Fibroblast of lung (primary cell): ENCODE data around the gene PRLR. TPM values are rescaled to one million over a fixed set of nuclear protein-coding genes. Genes with fewer than 3 reads are reported as not detected.

ENCODE experiments used
- DNase-seq, 2 donors: peaks; one replicate each; pipeline versions ENCODE4 v3.0.0 to v3.0.0-alpha.2; 2010; ENCODE audit warnings: low read depth in 2 of 2
- H2AFZ ChIP-seq: 2 replicates; pipeline ENCODE4 v1.5.1; 2012; ENCODE audit warnings: low read length, control low read depth, inconsistent platforms
- H3K27ac ChIP-seq: 2 replicates; pipeline ENCODE4 v1.5.1; 2011; ENCODE audit warnings: low read length, control low read depth; ENCODE audit not compliant: insufficient read depth
- H3K27me3 ChIP-seq: 2 replicates; pipeline ENCODE4 v1.5.1; 2011; ENCODE audit warnings: mild to moderate bottlenecking, low read length; ENCODE audit not compliant: control insufficient read depth, insufficient read depth
- H3K36me3 ChIP-seq: 2 replicates; pipeline ENCODE4 v1.5.1; 2011; ENCODE audit warnings: low read length; ENCODE audit not compliant: control insufficient read depth, insufficient read depth
- H3K4me1 ChIP-seq: 2 replicates; pipeline ENCODE4 v1.5.1; 2011; ENCODE audit warnings: low read length; ENCODE audit not compliant: control insufficient read depth, insufficient read depth; ENCODE audit errors: extremely low read depth
- H3K4me2 ChIP-seq: 2 replicates; pipeline ENCODE4 v1.5.1; 2011; ENCODE audit warnings: low read length, control low read depth; ENCODE audit not compliant: insufficient read depth; ENCODE audit errors: extremely low read depth
- H3K4me3 ChIP-seq, 4 experiments: fragments of 200-600 bp in 1 of 4; sonication (generic) in 1 of 4; replicated peaks in 1 of 4; 2 replicates each; pipeline ENCODE4 v1.5.1; 2011 to 2016; ENCODE audit warnings: low read length in 4 of 4, low read depth in 3 of 4, mild to moderate bottlenecking in 3 of 4, control low read depth in 2 of 4, inconsistent platforms in 1 of 4, mixed read lengths in 1 of 4; ENCODE audit not compliant: insufficient read depth in 1 of 4; ENCODE audit errors: control extremely low read depth in 1 of 4
- H3K79me2 ChIP-seq: 2 replicates; pipeline ENCODE4 v1.5.1; 2012; ENCODE audit warnings: mild to moderate bottlenecking, low read length, inconsistent platforms; ENCODE audit not compliant: control insufficient read depth, insufficient read depth
- H3K9ac ChIP-seq: 2 replicates; pipeline ENCODE4 v1.5.1; 2011; ENCODE audit warnings: mild to moderate bottlenecking, low read length, control low read depth; ENCODE audit not compliant: insufficient read depth
- H3K9me3 ChIP-seq: 2 replicates; pipeline ENCODE4 v1.5.1; 2012; ENCODE audit warnings: low read depth, low read length; ENCODE audit not compliant: control insufficient read depth, insufficient read depth
- H4K20me1 ChIP-seq: 2 replicates; pipeline ENCODE4 v1.5.1; 2011; ENCODE audit warnings: low read length; ENCODE audit not compliant: control insufficient read depth, insufficient read depth; ENCODE audit errors: extremely low read depth
- CTCF ChIP-seq, 2 donors: IDR thresholded peaks in 1 of 2; conservative IDR thresholded peaks in 1 of 2; 1 replicate in 1 of 2; 2 replicates in 1 of 2; pipeline ENCODE4 v1.5.1; 2011 to 2012; ENCODE audit warnings: low read length in 2 of 2, control low read depth in 1 of 2, inconsistent platforms in 1 of 2, low read depth in 1 of 2, mild to moderate bottlenecking in 1 of 2
- EZH2 ChIP-seq: IDR thresholded peaks from 2 replicates; pipeline ENCODE4 v1.5.1; 2012; ENCODE audit warnings: low read length, control low read depth, mild to moderate bottlenecking; ENCODE audit errors: missing control alignments
- polyA plus RNA-seq, 2 donors: library from polyadenylated mRNA; depleted of rRNA in 1 of 2; stranded (reverse) in 1 of 2; unstranded in 1 of 2; fragments of >200 nt; gene quantifications; 2 replicates each; pipeline ENCODE4 v1.2.1, GENCODE V29; 2011 to 2012; ENCODE audit warnings: missing spikeins in 1 of 2
- total RNA-seq: library from RNA; depleted of rRNA; stranded (reverse); fragments of >200 nt; gene quantifications from 2 replicates; pipeline ENCODE4 v1.2.1, GENCODE V29; 2014

PRLR gene
- total and polyA plus RNA-seq, 2 donors (not counting 1 experiment from before 2014, with no cell fraction given): 0.33 to 0.41 TPM

GRCh38 chr5:35244171-35244570, 13.9 kb upstream of the PRLR start:
- no peaks in the 10 kb centered on the region for H3K9me3 ChIP-seq
- no peak for TF ChIP-seq CTCF (conservative IDR thresholded peaks at IDR 0.05 in 1 of 2, IDR thresholded peaks at IDR 0.05 in 1 of 2; ENCODE audit: low read depth in 1 of 2, low read length in 2 of 2)
- TF ChIP-seq EZH2: no peak
- no peak for DNase-seq
- H3K27me3 ChIP-seq: no peaks in the 10 kb centered on the region
- no peak overlapping the region for H2AFZ ChIP-seq
- H3K36me3 ChIP-seq: no peaks in the 10 kb centered on the region
- no peak overlapping the region for H3K4me3 ChIP-seq
- no peaks in the 10 kb centered on the region for H3K79me2 ChIP-seq
- no peaks in the 10 kb centered on the region for H4K20me1 ChIP-seq
- H3K27ac ChIP-seq: no peak overlapping the region
- no peak overlapping the region for H3K4me2 ChIP-seq
- H3K4me1 ChIP-seq: no peaks in the 10 kb centered on the region
- H3K9ac ChIP-seq: no peak overlapping the region

GRCh38 chr5:35242702-35243258, 12.5 kb upstream of the PRLR start:
- Histone ChIP-seq H3K9me3 (no peaks in the 10 kb centered on the region), H3K27ac (no peak overlapping the region), H3K79me2 (no peaks in the 10 kb centered on the region), H3K4me3 (no peak overlapping the region), H3K27me3 (no peaks in the 10 kb centered on the region), H3K4me2 (no peak overlapping the region), H4K20me1 (no peaks in the 10 kb centered on the region), H2AFZ (no peak overlapping the region), H3K4me1 (no peaks in the 10 kb centered on the region), H3K36me3 (no peaks in the 10 kb centered on the region), H3K9ac (no peak overlapping the region)
- no peak for DNase-seq
- no peak for TF ChIP-seq EZH2
- TF ChIP-seq CTCF (conservative IDR thresholded peaks at IDR 0.05 in 1 of 2, IDR thresholded peaks at IDR 0.05 in 1 of 2; ENCODE audit: low read depth in 1 of 2, low read length in 2 of 2): no peak

- DNase-seq: no peak
- H3K4me1 ChIP-seq: no peaks in the 10 kb centered on the region
- no peaks in the 10 kb centered on the region for H3K79me2 ChIP-seq
- H3K36me3 ChIP-seq: no peaks in the 10 kb centered on the region
- no peaks in the 10 kb centered on the region for H4K20me1 ChIP-seq
- H3K27ac ChIP-seq: no peak overlapping the region
- H3K9ac ChIP-seq: no peak overlapping the region
- H3K4me3 ChIP-seq: no peak overlapping the region
- H2AFZ ChIP-seq: no peak overlapping the region
- H3K27me3 ChIP-seq: no peaks in the 10 kb centered on the region
- TF ChIP-seq CTCF (conservative IDR thresholded peaks at IDR 0.05 in 1 of 2, IDR thresholded peaks at IDR 0.05 in 1 of 2; ENCODE audit: low read depth in 1 of 2, low read length in 2 of 2): no peak
- TF ChIP-seq EZH2: no peak
- no peak overlapping the region for H3K4me2 ChIP-seq
- H3K9me3 ChIP-seq: no peaks in the 10 kb centered on the region
Observed at GRCh38 chr5:35240892-35241291, 10.6 kb upstream of the PRLR start.
